Left colon (tissue), 2 donors: ENCODE measurements around the gene FAM124B. TPM values are rescaled to one million over a fixed set of nuclear protein-coding genes. Genes with fewer than 3 reads are reported as not detected.

ENCODE experiments used
- ATAC-seq: fragments of 200-7000 bp; cut with Tn5 transposase; one replicate; pipeline ENCODE4 v1.9.1; 2020; ENCODE audit warnings: mild to moderate bottlenecking, moderate library complexity
- DNase-seq, 2 donors: peaks; one replicate each; pipeline ENCODE4 v3.0.0-alpha.2; 2020
- intact Hi-C, 2 donors: fragments of 100-400 bp; cut with DNase I in 1 of 2; cut with micrococcal nuclease in 1 of 2; formaldehyde crosslinking; loops; one replicate each; pipeline versions ENCODE4 v1.11.2 to v1.14.0; 2022; cut with DNase I, micrococcal nuclease
- long read RNA-seq: library from polyadenylated mRNA; unstranded; transcript quantifications from one replicate; pipeline ENCODE4 v2.0.0, GENCODE V29; 2021
- total RNA-seq, 2 donors: library from RNA; stranded (reverse); fragmentation: NEBNext Ultra II Directional; extraction: Animal tissue kit (Norgen Biotek cat#: 25700); gene quantifications; one replicate each; pipeline ENCODE4 v1.2.1, GENCODE V29; 2021
- donor health status: DM: no; HTN: no; CAD: no.
- donor health status: DM: yes; HTN: yes; CAD: no.

The FAM124B gene
- under 1 TPM; 0.53 to 0.55 TPM for total RNA-seq
- long read RNA-seq: 0 reads

- intact Hi-C loops: no loop called here
- no peak for ATAC-seq
Measured at GRCh38 chr2:224401641-224402342, at the start of gene FAM124B. TSS of gene FAM124B (minus strand) at chr2:224402107. CDS start at chr2:224401768, 339 bp downstream.

GRCh38 chr2:224449212-224450147, 47.6 kb upstream of the FAM124B start:
- intact Hi-C loops: no loop called here
- no peak for DNase-seq
- ATAC-seq: peak; percentile 63

More at GRCh38 chr2:224401641-224402342, at the start of gene FAM124B:
- peak; percentile 25 to 44 for DNase-seq

GRCh38 chr2:224448236-224448635, 46.3 kb upstream of the FAM124B start:
- intact Hi-C loops: no loop called here
- no peak for DNase-seq
- ATAC-seq: no peak

- DNase-seq (no peak), ATAC-seq (no peak)
- intact Hi-C loops: no loop called here
Measured at GRCh38 chr2:224444783-224445182, 42.9 kb upstream of the FAM124B start.

- DNase-seq: no peak
- intact Hi-C loops: no loop called here
- no peak for ATAC-seq
Measured at GRCh38 chr2:224444021-224444420, 42.1 kb upstream of the FAM124B start.

GRCh38 chr2:224442071-224442967, 40.4 kb upstream of the FAM124B start:
- intact Hi-C loops: no loop called here

GRCh38 chr2:224440988-224441387, 39.1 kb upstream of the FAM124B start:
- DNase-seq (no peak), ATAC-seq (no peak)
- intact Hi-C loops: no loop called here

More at GRCh38 chr2:224442071-224442967, 40.4 kb upstream of the FAM124B start:
- DNase-seq: peak; percentile 26 to 27
- peak; percentile 79 for ATAC-seq

- no peak for ATAC-seq
- DNase-seq: no peak
- intact Hi-C loops: no loop called here
Measured at GRCh38 chr2:224438726-224439125, 36.8 kb upstream of the FAM124B start.

- ATAC-seq (no peak), DNase-seq (no peak)
- intact Hi-C loops: no loop called here
Measured at GRCh38 chr2:224436634-224437033, 34.7 kb upstream of the FAM124B start.

- intact Hi-C loops: no loop called here
- ATAC-seq (no peak), DNase-seq (no peak)
Measured at GRCh38 chr2:224434618-224435017, 32.7 kb upstream of the FAM124B start.

- ATAC-seq (no peak), DNase-seq (no peak)
- intact Hi-C loops: no loop called here
Measured at GRCh38 chr2:224433442-224433841, 31.5 kb upstream of the FAM124B start.

GRCh38 chr2:224432003-224432579, 30.2 kb upstream of the FAM124B start:
- intact Hi-C loops: no loop called here
- DNase-seq (no peak), ATAC-seq (no peak)

- intact Hi-C loops: no loop called here
- no peak for DNase-seq
- ATAC-seq: no peak
Measured at GRCh38 chr2:224429441-224429810, 27.5 kb upstream of the FAM124B start.

GRCh38 chr2:224428787-224429440, 27.0 kb upstream of the FAM124B start:
- intact Hi-C loops: no loop called here
- ATAC-seq (no peak), DNase-seq (no peak)

GRCh38 chr2:224427471-224427870, 25.6 kb upstream of the FAM124B start:
- ATAC-seq: no peak
- intact Hi-C loops: no loop called here
- no peak for DNase-seq

- ATAC-seq (no peak), DNase-seq (no peak)
- intact Hi-C loops: no loop called here
Measured at GRCh38 chr2:224426656-224427055, 24.7 kb upstream of the FAM124B start.

- no peak for ATAC-seq
- intact Hi-C loops: no loop called here
Measured at GRCh38 chr2:224421065-224421464, 19.2 kb upstream of the FAM124B start.

GRCh38 chr2:224417947-224418346, 16.0 kb upstream of the FAM124B start:
- intact Hi-C loops: no loop called here
- no peak for ATAC-seq
- no peak for DNase-seq

More at GRCh38 chr2:224421065-224421464, 19.2 kb upstream of the FAM124B start:
- DNase-seq: no peak
